ENCODE results near the gene MUC4.

MUC4 gene

DNA sequence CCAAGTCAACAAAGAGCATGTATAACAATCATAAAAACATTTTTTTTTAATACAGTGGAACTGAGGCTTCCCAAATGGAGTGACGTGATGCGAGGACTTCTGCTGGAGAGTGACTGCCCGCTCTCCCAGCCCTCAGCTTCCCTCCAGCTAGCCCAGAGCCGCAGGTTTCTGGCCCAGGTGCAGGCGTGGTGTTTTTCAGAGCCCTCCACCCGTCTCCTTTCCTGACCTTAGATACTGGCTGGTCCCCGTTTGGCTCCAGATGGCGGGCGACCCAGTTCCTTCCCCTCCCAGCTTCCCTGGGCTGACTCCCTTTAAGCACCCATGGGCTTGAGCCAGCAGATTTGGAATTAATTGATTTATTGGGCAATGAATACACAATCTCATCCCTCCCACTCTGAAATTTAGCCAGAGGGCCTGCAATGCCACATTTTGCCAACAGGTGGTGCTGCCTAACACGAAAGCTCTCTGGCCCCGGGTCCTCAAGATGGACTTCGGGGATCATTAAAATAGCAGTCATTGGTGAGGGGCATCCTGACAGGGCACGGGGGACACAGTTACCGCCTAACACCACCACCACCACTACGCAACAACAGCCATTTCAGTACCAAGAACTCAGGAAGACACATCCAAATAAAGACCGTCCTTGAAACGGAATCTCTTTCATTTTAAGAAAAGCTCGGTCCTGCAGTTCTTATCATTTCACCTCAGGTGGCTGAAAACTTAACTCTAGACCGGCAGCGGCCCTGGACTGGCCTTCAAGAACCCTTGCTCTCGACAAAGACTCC is 47.5 kb upstream of the MUC4 start:
- no peak overlapping the region for H3K9ac ChIP-seq (ENCODE audit: low read depth, low read length, poor library complexity, severe bottlenecking)
- H3K4me2 ChIP-seq (ENCODE audit: low read depth, low read length, poor library complexity, severe bottlenecking) = peak overlapping the region; percentile 4
- H3K79me2 ChIP-seq (ENCODE audit: insufficient read depth, low read length) = no peaks in the 10 kb centered on the region
- H3K4me1 ChIP-seq (ENCODE audit: insufficient read depth, low read length, poor library complexity, severe bottlenecking) = peaks cover 24% of the 10 kb centered on the region
- peaks cover 15% of the 10 kb centered on the region for H3F3A ChIP-seq (ENCODE audit: low read depth)
- peak overlapping the region; percentile 20; the same call in 1 of the 2 replicates for H2AFZ ChIP-seq (ENCODE audit: low read length)
- H3K27me3 ChIP-seq (ENCODE audit: insufficient read depth, low read length, poor library complexity, severe bottlenecking) = no peaks in the 10 kb centered on the region
- no peaks in the 10 kb centered on the region for H3K9me2 ChIP-seq (replicated peaks; ENCODE audit: low read depth, low read length)
- no peak overlapping the region for H3K4me3 ChIP-seq (ENCODE audit: low read length, poor library complexity, severe bottlenecking)
- no peaks in the 10 kb centered on the region for H3K36me3 ChIP-seq (ENCODE audit: insufficient read depth, low read length)
- no peaks in the 10 kb centered on the region for H3K9me3 ChIP-seq (ENCODE audit: insufficient read depth, low read depth, low read length)
- no peak for TF ChIP-seq EZH2phosphoT487 (IDR thresholded peaks at IDR 0.05; ENCODE audit: borderline replicate concordance)
- TF ChIP-seq, protein P1, sequence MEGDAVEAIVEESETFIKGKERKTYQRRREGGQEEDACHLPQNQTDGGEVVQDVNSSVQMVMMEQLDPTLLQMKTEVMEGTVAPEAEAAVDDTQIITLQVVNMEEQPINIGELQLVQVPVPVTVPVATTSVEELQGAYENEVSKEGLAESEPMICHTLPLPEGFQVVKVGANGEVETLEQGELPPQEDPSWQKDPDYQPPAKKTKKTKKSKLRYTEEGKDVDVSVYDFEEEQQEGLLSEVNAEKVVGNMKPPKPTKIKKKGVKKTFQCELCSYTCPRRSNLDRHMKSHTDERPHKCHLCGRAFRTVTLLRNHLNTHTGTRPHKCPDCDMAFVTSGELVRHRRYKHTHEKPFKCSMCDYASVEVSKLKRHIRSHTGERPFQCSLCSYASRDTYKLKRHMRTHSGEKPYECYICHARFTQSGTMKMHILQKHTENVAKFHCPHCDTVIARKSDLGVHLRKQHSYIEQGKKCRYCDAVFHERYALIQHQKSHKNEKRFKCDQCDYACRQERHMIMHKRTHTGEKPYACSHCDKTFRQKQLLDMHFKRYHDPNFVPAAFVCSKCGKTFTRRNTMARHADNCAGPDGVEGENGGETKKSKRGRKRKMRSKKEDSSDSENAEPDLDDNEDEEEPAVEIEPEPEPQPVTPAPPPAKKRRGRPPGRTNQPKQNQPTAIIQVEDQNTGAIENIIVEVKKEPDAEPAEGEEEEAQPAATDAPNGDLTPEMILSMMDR (conservative IDR thresholded peaks at IDR 0.05; ENCODE audit: low read length) = peak; percentile 99
- no peaks in the 10 kb centered on the region for H4K20me1 ChIP-seq (ENCODE audit: insufficient read depth, low read length, poor library complexity, severe bottlenecking)

- peak overlapping the region; percentile 65 for H3K4me3 ChIP-seq (ENCODE audit: low read length, poor library complexity, severe bottlenecking)
- peaks cover 15% of the 10 kb centered on the region for H3F3A ChIP-seq (ENCODE audit: low read depth)
- H2AFZ ChIP-seq (ENCODE audit: low read length) = peak overlapping the region; percentile 65
- no peaks in the 10 kb centered on the region for H4K20me1 ChIP-seq (ENCODE audit: insufficient read depth, low read length, poor library complexity, severe bottlenecking)
- H3K9me2 ChIP-seq (replicated peaks; ENCODE audit: low read depth, low read length) = no peaks in the 10 kb centered on the region
- H3K4me1 ChIP-seq (ENCODE audit: insufficient read depth, low read length, poor library complexity, severe bottlenecking) = peaks cover 42% of the 10 kb centered on the region
- H3K36me3 ChIP-seq (ENCODE audit: insufficient read depth, low read length) = no peaks in the 10 kb centered on the region
- peak overlapping the region; percentile 73 for H3K9ac ChIP-seq (ENCODE audit: low read depth, low read length, poor library complexity, severe bottlenecking)
- peak overlapping the region; percentile 68 for H3K4me2 ChIP-seq (ENCODE audit: low read depth, low read length, poor library complexity, severe bottlenecking)
- H3K9me3 ChIP-seq (ENCODE audit: insufficient read depth, low read depth, low read length) = no peaks in the 10 kb centered on the region
- no peaks in the 10 kb centered on the region for H3K27me3 ChIP-seq (ENCODE audit: insufficient read depth, low read length, poor library complexity, severe bottlenecking)
- no peak for TF ChIP-seq EZH2phosphoT487 (IDR thresholded peaks at IDR 0.05; ENCODE audit: borderline replicate concordance)
- TF ChIP-seq, protein P1 (conservative IDR thresholded peaks at IDR 0.05; ENCODE audit: low read length) = no peak
- H3K79me2 ChIP-seq (ENCODE audit: insufficient read depth, low read length) = no peaks in the 10 kb centered on the region
Observed at GRCh38 chr3:195856410-195857084, 44.8 kb upstream of the MUC4 start.

DNA sequence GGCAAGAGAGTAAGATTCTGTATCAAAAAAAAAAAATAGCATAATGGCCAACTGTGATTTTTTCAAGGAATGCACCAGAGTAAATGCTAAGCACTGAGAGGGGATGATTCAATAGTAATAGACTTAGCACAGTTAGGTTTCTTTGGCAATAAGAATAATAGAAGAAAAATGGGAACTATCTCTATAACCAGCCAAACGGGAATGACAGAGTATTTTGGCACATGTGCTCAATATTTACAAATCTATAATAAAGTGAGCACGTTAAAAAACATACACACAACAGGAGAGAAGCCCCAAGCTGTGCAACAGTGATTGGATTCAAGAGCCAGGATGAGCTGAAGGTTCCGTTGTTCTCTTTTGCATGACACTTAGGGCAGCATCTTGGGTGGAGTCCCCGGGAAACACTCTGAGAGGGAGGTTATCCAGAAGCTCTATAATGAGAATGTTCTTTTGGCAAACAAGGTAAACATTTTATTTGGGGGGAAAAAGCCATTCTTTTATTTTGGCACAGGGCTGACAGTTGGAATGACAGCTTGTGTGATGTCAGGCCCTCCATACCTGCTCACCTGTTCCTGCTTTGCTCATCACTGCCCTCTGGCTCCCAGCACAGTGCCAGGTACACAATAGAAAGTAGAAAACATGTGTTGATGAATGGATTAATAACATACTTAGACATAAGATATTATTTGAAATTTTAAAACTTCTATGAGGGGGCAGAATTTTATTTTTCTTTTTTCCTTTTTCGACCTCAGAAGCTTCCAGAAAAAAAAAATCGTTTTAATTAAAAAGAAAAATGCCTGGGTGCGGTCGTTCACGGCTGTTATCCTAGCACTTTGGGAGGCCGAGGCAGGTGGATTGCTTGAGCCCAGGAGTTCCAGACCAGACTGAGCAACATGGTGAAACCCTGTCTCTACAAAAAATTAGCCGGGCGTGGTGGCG is 44.0 kb upstream of the MUC4 start:
- Histone ChIP-seq H3K79me2 (ENCODE audit: insufficient read depth, low read length) (no peaks in the 10 kb centered on the region), H3F3A (ENCODE audit: low read depth) (peaks cover 15% of the 10 kb centered on the region), H3K36me3 (ENCODE audit: insufficient read depth, low read length) (no peaks in the 10 kb centered on the region), H3K9me3 (ENCODE audit: insufficient read depth, low read depth, low read length) (no peaks in the 10 kb centered on the region), H3K9me2 (replicated peaks; ENCODE audit: low read depth, low read length) (no peaks in the 10 kb centered on the region), H3K4me3 (ENCODE audit: low read length, poor library complexity, severe bottlenecking) (peak overlapping the region; percentile 65), H3K9ac (ENCODE audit: low read depth, low read length, poor library complexity, severe bottlenecking) (peak overlapping the region; percentile 73), H3K4me1 (ENCODE audit: insufficient read depth, low read length, poor library complexity, severe bottlenecking) (peaks cover 44% of the 10 kb centered on the region), H4K20me1 (ENCODE audit: insufficient read depth, low read length, poor library complexity, severe bottlenecking) (no peaks in the 10 kb centered on the region), H3K4me2 (ENCODE audit: low read depth, low read length, poor library complexity, severe bottlenecking) (peak overlapping the region; percentile 68), H3K27me3 (ENCODE audit: insufficient read depth, low read length, poor library complexity, severe bottlenecking) (no peaks in the 10 kb centered on the region), H2AFZ (ENCODE audit: low read length) (no peak overlapping the region)
- no peak for TF ChIP-seq EZH2phosphoT487 (IDR thresholded peaks at IDR 0.05; ENCODE audit: borderline replicate concordance)
- TF ChIP-seq, protein P1 (conservative IDR thresholded peaks at IDR 0.05; ENCODE audit: low read length) = peak; percentile 41
